Fibroblast of pulmonary artery (primary cell): ENCODE measurements around the gene CDKN1C.

ENCODE experiments used
- DNase-seq: peaks from one replicate; pipeline ENCODE4 v3.0.0-alpha.2; 2010; ENCODE audit warnings: low read depth
- H3K4me3 ChIP-seq: replicated peaks from 2 replicates; pipeline ENCODE4 v1.5.1; 2011; ENCODE audit warnings: low read depth, mild to moderate bottlenecking, control low read depth, low read length, moderate library complexity
- CTCF ChIP-seq: IDR thresholded peaks from 2 replicates; pipeline ENCODE4 v1.5.1; 2011; ENCODE audit warnings: mild to moderate bottlenecking, control low read depth, low read length, inconsistent platforms; ENCODE audit errors: missing control alignments

The CDKN1C gene

GRCh38 chr11:2834503-2835273 is 50.9 kb downstream of the CDKN1C start:
- no peak overlapping the region for H3K4me3 ChIP-seq
- no peak for DNase-seq
- TF ChIP-seq CTCF = no peak

GRCh38 chr11:2833716-2834502 is 51.7 kb downstream of the CDKN1C start:
- TF ChIP-seq CTCF = no peak
- no peak overlapping the region for H3K4me3 ChIP-seq
- DNase-seq = no peak
